GM19328 (cell line): Measurements from ENCODE around the gene NDRG2.

Experiments used
- ATAC-seq: cut with Tn5 transposase; IDR thresholded peaks from one replicate; pipeline ENCODE4 v1.9.1; 2021; ENCODE audit warnings: mild to moderate bottlenecking, moderate library complexity; ENCODE audit not compliant: unreplicated experiment

Gene NDRG2

DNA sequence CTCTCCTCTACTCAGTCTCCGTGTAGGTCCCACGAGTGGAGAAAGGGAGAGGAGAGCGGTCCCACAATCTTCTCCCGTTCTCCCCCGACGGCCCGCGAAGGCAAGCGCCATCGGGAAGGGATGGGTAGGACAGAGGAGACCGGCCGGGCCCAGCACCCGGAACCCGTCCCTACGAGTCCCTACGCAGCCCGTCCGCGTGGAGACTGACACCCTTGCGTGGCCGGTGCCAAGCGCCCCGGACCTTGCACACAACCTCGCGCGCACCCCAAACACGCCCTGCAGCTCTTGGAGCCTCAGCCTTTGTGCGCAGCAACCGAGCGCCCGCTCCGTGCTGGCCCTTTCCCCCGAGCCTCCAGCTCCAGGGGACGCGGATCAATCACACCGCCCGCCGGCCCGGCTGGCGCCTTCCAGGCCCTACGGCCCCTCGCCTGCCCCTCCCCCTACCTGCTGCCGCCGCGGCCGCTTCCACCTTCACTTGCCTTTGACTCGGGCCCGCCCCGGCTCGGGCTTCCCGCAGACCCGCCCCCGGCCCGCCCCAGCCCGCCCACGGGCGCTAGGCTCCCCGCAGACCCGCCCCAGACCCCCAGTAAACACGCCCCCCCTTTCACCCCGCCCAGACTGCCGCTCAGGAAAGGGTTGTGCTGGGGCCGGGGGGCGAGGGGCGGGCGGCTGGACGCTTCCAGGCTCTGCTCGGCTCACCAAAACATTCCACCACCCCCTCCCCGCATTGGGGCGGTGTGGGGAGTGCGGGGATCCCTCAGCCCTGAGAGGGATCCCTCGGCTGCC is at the start of gene NDRG2:
Gene NDRG2 (minus strand): TSS at position 477 of the 786 bp plus-strand sequence. CDS start 1,746 bp downstream, outside the sequence.
- no peak for ATAC-seq

DNA sequence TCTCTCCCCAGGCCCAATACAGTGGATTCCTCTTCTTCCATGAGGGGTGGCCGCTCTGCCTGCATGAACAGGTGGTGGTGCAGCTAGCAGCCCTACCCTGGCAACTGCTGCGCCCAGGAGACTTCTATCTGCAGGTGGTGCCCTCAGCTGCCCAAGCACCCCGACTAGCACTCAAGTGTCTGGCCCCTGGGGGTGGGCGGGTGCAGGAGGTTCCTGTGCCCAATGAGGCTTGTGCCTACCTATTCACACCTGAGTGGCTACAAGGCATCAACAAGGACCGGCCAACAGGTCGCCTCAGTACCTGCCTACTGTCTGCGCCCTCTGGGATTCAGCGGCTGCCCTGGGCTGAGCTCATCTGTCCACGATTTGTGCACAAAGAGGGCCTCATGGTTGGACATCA is 49.1 kb upstream of the NDRG2 start:
- ATAC-seq, result no peak

DNA sequence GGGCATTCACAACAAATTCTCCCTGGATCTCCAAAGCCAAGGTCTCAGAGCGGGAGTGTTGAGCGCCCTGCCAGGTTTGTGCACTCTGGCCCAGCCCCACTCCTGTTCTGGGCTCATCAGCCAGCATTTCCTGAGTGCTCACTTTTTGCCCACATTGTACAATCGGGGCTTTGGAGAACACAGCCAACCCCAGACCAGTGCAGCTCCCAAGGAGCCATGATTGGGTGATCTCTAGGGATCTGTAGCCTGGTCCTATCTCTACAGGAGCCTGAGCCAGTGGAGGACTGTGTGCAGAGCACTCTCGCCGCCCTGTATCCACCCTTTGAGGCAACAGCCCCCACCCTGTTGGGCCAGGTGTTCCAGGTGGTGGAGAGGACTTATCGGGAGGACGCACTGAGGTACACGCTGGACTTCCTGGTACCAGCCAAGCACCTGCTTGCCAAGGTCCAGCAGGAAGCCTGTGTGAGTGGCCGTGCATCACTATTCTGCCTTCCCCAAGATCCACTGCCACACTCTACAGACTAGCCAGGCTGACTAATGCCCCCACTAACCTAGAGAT is 48.0 kb upstream of the NDRG2 start:
- no peak for ATAC-seq

DNA sequence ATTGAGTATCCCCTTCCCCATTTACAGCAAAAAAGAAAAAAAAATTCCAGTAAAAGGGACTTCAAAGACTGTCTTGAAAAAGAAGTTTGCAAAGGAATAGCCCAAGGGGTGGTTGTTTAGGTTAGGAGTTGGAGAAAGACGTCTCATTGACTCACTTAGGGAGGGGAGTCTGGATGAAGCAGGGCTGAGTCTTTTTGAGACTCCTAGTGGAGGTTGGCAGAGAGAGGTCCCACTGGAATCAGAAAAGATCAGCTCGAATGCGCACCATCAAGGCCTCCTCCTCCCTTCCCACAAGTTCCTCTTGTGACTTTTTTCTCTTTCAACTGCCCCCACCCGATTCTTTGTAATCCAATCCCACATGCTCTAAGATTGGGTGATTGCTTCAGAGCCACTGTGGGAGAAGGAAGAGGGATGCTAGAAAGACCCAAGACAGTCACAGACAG is 47.2 kb upstream of the NDRG2 start:
- ATAC-seq, result no peak

DNA sequence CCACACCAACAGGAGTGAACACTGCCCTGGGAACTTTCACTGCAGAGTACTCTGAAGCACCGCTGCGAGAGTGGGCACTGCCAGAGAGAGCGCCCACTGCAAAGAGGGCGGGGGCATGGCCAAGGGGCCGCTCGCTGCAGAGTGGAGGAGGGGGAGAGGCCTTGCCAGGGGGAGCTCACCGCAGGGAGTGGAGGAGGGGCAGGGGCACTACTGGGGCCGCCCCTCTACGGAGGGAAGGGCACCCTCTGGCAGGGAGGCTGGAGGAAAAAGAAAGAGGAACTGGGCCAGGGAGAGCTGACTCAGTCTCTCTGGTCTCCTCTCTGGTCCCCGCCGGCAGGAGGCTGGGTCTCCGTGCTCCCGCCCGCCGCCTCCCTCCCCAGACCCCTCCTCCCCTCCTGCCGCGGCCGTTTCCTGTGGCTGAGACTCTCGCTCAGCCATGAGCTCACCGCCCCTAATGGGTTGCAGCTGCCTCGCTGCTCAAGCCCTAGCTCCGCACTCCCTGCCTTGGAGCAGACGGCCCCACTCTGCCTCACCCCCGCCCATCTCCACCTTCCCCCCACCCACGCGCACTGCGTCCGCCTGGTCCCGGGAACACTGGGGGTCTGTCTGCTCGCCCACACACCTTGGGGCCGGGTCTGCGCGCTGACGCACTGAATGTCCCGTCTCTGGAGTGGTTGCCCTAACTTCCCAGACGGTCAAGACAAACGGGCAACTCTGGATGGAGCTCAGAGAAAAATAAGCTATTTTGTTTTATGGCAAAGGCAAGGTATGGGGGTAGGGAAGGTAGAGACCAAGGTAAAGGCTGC is 46.6 kb upstream of the NDRG2 start:
- peak; percentile 71 for ATAC-seq

DNA sequence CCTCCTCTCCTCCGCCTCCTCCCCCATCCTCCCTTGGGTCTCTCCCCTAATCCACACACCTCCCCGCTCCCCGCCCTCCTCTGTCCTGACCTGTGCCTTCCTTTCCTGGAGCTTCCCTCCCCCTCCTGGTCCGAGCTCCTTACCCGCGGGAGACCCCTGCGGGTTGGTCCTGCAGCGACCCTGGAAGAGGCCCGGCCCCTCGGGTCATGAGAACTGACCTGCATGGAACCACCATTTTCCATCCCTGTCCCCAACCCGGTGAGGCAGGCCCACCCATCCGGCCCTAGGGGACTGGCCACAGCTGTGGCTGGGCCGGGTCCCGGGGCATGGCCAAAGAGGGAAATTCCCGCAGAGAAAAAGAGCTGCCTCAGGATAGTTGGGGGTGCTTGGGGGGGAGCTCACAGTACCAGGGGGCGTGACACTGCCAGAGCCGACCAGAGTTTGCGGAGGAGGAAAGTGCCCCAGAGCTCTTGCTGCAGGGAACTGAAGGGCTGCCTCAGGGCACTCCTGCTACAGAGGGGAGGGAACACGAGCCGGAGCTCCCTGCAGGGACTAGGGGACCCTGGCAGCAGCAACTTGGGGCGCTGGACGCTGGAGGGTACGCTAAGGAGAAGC is 45.9 kb upstream of the NDRG2 start:
- ATAC-seq, result peak; percentile 10

DNA sequence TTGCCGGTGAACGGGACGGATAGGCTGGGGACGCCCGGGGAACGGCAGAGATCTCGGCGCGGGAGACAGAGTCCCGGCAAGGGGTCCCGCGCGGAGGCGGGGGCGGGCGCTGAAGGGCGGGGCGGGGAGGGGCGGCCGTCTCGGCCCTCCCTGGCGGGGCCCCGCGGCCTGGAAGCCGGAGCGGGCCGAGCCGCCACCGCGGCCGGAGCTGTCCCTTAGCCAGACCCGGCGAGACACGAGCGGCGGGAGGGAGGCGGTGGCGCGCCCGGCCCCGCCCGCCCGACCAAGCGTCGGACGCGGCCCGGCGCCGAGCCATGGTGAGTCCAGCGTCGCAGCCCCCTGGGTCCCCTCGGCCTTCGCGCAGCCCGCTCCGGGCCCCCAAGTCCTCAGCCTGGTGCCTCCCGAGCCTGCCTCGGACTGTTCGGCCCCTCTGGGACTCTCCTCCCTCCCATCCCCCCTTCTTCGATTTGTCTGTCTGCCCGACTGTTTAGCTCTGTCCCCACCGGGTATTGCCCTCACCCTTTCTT is 45.3 kb upstream of the NDRG2 start, which contains the start of gene ARHGEF40:
Gene ARHGEF40 (plus strand): TSS at position 222 of the 527 bp plus-strand sequence. CDS start 93 bp downstream, at position 315.
- no peak for ATAC-seq

DNA sequence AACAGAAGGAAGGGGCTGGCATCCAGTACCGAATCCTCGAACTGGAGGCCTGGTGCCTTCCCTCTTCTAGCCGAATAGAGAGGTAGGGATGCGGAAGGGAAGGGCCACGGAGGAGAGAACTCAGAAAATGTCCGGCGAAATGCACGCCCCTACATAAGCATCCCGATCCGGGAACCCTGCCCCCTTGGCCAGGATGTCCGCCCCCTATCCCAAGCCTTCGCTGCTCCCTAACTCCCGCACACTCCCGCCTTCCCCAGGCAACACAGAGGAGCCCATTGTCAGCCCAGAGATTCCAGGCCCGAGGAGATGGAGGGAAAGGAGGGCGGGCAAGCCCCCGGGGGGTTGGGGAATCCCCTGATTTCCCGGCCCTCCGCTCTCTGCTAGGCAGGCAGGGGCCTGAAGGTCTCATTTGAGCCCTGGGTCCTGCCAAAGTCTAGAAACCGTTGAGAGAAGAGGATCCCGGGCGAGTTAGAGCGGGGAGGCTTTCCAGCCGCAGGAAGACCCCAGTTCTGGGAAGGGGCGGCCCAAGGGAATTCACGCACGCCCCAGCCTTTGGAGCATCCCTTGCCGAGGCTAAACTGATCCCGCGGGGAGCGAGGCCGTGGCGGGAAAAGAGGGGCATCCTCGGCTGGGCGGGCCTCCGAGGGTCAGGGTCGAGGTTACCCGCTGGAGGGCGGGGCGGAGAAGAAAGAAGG is 44.7 kb upstream of the NDRG2 start:
- no peak for ATAC-seq

DNA sequence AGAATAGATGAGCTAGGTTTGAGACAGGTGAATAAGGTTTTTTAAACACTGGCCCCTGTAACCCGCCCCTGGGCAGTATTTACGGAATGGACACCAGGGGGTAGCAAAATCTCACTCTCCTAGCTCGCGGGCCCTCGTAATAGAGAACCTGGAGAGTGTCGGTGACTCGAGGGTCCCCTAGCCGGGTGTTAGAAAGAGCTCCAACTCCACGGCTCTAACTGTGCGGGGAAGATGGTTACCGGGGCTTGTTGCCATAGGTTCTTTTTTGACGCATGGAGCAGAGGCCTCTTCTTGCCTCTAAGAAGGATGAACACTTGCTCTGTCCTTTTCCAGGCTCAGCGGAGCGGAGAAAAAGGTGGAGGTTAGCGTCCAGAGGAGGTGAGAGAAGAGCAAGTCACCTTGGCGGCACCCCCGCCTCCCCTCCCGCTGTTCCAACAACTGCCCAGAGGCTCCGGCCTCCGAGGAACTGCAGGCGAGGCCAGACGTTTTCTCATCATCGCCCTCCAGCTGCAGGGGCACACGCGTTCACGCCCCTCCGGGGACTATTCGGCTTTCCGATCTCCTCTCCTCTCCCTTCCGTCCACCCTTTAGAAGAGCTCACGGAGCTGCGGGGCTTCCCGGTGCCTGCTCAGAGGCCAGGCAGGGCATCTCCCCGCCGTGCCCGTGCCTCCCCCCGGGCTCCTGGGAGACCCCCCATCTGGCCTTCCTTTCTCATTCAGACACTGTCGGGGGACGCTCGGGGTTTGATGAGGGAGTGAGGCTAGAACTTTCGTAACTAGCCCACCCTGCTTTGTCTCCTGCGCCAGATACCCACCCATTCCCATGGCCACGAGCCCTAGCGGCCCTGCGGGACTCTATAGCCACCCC is 43.9 kb upstream of the NDRG2 start:
- no peak for ATAC-seq

DNA sequence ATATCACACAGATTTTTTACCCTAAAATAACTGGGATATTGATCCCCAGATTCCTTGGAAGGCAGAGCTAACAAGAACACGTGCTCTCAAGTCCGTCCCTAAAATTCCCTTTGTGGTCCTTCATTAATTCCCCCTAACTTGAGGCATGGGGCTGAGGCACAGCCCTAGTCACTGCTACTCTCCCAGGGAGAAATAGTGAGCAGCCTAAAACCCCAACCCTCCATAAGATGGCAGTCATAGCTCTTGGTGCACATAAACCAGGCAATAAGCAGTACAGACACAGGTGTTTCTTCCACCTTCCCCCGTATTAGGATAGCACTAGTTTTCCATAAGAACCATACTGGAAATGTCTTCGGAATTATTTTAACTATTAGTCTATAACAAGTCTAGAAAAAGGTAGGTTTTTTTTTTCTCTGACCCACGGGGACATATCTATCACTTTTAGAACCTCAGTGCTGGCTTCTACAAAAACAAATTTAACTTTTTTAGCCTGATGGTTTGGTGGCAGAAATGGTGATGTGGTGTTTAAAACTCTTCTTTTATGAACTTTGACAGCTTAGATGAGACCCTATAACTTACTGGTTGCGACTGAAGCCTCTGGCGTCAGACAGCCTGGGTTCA is 42.1 kb upstream of the NDRG2 start:
- no peak for ATAC-seq

DNA sequence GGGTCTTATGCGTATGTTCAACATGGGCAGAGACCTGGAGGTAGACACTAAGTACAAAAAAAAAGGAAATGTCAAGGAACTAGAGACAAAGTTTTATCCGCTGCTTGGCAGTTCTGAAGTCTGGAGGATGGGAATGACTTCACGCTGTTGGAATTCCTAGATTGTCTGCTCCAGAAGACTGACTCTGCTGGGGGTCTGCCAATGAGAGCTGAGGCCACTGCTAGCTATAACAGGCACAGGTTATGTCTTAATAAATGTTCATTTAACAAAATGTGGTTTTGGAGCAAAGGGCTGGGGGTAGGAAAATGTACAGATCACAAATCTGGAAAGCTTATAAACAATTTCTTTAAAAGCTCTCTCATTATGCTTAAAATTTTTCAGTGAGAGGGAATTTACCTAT is 38.6 kb upstream of the NDRG2 start:
- no peak for ATAC-seq

DNA sequence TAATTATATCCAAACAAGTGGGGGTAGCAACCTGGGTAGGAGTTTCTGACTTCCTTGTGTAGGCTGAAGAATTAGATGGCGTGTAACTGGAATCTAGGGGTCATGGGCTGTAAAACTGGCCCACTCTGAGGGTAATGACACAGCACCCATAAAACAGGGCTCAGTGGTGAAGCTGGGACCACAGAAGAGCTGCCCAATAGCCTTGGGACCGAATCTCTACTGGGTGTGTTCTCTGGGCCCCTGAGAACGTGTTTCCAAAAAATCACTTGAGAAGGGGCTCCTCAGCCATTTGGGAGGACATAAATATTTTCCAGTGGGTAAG is 36.4 kb upstream of the NDRG2 start:
- no peak for ATAC-seq

DNA sequence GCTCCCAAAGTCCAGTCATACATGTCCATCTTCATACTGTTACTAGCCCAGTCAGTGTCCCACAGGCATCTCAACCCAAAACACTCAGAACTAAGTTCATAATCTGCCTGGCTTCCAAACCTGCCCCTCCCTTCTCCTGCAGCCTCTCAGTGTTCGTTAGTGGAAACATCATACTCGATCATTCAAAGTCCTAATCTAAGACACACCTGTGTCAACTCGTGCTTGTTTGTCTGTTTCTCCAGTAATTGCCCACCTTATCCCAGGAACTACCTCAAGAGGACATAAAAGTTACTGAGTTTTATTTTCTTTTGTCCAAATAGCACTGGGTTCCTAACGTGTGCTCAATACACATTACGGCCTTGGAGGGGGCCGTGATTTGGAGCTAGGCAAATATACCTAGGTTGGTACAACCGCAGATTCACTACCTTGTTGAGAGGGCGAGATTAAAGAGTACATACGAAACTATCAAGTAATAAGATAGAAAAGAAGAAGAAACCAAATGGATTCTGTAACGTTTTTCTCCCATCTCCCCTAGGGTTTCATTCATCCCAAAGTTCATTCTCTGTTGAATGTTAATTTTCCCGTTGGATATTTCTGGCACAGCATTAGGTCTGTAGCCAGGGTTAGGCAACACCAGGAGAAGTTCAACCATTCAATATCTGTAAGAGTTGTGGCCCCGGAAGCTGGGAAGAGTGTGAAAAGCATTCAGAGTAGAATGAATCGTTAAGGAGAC is 35.9 kb upstream of the NDRG2 start:
- no peak for ATAC-seq

DNA sequence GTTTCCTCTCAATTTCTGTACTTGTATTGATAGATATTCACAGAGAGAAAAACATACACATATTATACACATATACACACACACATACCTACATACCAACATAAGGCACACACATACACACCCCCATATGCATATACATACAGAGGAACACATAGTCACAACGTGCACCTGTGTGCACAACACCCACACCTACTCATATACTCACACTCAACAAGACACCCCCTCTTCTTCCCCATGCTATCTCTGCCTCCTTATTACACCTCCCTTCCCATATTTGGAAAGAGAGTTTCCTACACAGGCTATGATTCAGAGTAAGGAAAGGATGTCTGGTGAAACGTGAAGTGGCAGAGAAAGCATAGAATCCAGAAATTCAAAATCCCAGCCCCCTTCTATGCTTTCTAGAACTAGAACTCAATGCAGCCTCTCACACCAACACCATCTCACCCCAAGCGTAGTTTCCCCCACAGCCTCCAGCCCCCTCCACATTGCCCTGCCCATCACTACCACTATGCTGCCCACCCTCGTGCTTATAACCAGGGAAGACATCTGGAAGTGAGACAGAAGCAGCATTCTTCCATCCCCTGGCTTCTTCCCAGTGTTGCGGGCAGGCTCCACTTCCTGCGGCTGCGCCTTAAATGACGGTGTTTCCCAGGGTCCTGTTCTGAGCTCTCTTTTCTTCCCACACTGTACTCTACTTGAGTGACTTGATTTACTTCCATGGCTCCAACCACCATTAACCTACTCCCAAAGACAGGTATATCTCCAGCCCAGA is 35.2 kb upstream of the NDRG2 start:
- no peak for ATAC-seq

DNA sequence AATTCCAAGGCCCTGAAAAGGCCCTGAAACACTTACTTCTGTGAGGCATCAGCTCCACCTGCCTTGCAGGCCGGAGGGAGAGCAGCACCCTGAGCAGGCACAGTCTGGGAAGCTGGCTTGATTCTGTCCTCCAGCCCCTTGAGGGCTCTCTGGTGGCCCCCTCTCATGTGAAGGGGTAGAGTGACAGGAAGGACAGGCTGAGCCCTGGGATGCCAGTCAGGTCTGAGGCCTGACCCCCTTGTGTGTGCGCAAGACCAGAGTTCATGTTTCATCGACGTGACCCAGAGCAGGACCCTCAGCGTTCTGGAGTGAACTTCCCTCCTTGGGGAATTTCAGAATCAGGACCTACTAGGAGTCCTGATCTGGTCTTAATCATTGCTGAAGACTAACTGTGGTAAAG is 34.0 kb upstream of the NDRG2 start:
- ATAC-seq, result no peak

DNA sequence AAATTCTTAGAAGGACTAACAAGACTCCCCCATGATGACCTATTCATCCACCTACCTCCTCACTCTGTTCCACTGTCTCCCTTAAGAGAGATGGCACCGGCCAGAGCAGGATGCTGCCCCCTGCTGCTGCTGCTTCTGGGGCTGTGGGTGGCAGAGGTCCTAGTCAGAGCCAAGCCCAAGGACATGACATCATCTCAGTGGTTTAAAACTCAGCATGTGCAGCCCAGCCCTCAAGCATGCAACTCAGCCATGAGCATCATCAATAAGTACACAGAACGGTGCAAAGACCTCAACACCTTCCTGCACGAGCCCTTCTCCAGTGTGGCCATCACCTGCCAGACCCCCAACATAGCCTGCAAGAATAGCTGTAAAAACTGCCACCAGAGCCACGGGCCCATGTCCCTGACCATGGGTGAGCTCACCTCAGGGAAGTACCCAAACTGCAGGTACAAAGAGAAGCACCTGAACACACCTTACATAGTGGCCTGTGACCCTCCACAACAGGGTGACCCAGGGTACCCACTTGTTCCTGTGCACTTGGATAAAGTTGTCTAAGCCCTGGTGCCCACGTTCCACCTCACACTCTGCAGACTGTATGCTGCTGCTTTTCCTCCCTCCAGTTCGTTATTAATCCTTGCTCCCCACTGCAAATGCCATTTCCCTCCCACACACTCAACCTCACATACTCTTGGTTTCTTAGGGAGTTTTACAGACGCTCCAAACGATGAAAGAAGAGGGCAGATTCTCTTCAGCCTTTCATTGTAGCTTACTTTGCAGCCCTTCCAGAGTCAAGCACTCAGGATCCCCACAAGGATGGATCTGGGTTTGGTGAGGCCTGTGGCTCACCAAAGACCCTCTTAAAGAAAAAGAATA is 33.2 kb upstream of the NDRG2 start, which contains the start of gene RNASE8:
Gene RNASE8 (plus strand): TSS at position 20 of the 873 bp plus-strand sequence. CDS start 71 bp downstream, at position 91.
- no peak for ATAC-seq
